DMS153 (cell line): Measurements from ENCODE around the gene RNF126.
"Not testable (repeated sequence)": the region's sequence is repeated elsewhere in the genome, so short reads cannot be mapped to it uniquely, and the experiment has no call there.

Source experiments
- DNase-seq: peaks from one replicate; lab custom pipeline; 2025; lab: John Stamatoyannopoulos, UW

The RNF126 gene

DNA sequence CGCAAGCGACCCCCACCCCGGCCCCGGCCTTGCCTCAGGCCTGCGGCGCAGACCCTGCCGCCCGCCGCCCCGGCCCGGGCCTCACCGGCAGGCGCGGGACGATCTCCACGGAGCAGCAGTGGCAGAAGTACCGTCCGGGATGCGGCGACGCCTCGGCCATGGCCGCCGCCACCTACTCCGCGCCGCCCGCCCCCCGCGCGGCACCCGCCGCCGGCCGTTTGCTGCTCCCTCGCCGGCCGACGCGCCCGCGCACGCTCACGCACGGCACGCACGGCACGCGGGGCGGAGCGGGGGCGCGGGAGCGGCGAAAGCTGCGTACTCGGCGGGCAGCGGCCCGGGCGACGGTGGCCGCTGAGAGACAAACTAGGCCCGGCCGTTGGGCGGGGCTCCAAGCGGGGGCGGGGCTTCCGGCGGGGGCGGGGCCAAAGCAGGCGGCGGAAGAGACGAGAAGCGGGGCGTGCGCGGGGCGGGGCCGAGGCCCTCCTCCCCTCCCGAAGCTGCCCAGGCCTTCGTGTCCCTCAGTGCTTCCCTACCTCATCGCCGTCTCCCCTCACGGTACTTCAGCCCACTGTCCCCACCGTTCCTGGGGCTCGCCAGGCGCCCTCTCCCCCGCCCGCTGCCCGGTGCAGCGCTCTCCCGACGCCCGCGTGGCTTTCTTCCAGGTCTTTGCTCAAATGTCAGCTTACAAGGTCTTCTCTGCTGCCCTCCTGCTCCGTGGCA lies at the start of gene RNF126:
Gene RNF126, minus strand, starts transcription at position 253 of the 720 bp plus-strand sequence. Its CDS starts 93 bp downstream, at position 160.
- DNase-seq: peak; percentile 45

DNA sequence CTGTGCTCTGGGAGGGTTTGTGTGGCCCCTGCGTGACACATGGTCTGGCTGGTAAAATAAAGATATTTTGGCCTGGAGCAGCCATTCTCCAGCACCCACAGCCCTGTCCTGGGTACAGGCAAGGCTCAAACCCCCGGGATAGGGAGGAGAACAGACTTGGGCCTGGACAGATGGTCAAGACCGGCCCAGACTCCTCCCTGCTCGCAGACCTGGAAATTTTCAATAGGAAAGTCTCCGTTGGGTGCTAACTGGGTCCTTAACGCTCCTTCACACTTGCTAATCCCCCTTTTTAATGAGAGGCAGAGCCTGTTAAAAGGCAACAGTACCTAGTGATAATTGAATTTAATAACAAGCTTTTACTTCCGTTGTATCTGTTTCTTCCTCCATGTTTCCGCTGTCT lies 48.2 kb upstream of the RNF126 start:
- DNase-seq: no peak

DNA sequence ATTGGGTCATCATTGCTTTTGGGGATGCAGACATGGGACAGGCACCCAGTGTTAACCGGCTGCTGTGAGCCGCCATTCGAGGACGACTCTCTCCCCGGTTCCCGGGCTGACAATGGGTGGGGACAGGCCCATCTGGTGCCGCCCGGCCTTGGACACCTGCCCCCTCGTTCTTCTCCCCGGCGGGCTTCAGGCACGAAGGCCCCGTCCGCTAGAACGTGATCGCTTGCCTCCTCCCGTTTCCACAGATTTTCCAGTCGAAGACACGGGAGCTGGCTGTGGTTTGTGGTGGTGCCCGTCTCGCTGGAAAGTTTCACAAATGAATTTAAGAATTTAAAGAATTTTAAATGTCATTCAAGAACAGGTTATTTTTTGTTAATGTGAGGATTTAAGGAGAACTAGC lies 47.8 kb upstream of the RNF126 start:
- DNase-seq: no peak

DNA sequence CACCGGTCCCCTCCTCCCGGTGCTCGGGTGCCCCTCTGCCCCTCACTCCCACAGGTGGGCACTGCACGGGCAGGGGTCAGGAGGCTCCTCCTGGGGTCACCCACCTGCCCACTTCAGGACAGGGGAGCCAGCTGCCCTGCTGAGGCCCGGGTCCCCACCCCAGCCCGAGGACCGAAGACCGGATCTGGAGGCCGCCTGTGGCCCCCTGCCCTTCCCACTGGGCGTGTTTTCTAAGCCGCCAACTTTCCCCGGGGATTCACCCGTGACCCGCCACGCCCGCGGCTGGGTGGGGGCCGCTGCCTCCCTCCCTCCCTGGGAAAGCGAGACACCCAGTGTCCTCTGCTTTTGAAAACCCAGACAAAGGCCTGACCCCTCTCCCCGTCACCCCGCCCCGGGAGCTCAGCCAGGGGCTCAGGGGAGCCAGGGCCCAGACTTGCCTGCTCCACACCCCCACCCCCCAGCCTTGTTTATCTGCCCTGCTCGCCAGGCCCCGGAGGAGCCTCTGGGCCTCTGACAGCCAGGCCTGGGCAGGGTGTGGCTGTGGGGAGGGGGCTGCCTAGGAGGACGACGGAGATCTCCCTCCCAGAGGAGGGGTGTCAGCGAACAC lies 47.1 kb upstream of the RNF126 start:
- no peak for DNase-seq

DNA sequence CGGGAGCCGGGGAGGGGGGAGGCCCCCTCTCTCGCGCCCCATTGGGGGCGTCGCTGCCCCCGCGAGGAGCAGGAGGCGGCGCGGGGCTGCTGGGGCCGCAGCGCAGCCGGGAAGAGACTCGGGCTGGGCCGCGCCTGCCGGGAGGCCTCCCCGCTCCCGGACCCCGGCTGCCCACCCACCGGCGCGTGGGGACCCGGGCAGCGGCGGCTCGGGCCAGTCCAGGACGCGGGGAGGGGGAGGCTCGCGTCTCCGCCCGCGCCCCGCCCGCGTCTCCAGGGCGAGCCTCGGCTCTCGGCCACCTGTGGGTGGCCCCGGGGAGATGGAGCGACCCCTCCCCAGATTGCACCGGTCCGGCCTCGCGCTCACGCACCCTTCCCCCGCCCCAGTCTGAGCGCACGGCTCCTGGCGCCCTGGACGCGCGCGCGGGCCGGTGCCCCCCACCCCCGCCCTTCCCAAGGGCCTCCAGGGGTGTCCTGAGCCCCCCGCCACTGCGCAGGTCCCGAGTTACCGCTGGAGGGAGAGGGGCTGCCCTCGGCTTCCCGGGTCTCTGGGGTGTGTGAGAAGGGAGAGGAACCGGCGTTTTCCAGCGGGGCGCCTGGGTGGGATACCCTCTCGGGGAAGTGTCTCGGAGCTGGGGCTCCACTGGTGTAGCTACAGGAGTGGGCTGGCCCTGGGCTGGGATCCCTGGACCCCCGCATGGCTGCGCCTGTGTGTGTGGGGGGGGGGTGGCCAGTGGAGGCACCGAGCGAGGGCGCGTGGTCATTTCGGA lies 46.4 kb upstream of the RNF126 start:
- no peak for DNase-seq

DNA sequence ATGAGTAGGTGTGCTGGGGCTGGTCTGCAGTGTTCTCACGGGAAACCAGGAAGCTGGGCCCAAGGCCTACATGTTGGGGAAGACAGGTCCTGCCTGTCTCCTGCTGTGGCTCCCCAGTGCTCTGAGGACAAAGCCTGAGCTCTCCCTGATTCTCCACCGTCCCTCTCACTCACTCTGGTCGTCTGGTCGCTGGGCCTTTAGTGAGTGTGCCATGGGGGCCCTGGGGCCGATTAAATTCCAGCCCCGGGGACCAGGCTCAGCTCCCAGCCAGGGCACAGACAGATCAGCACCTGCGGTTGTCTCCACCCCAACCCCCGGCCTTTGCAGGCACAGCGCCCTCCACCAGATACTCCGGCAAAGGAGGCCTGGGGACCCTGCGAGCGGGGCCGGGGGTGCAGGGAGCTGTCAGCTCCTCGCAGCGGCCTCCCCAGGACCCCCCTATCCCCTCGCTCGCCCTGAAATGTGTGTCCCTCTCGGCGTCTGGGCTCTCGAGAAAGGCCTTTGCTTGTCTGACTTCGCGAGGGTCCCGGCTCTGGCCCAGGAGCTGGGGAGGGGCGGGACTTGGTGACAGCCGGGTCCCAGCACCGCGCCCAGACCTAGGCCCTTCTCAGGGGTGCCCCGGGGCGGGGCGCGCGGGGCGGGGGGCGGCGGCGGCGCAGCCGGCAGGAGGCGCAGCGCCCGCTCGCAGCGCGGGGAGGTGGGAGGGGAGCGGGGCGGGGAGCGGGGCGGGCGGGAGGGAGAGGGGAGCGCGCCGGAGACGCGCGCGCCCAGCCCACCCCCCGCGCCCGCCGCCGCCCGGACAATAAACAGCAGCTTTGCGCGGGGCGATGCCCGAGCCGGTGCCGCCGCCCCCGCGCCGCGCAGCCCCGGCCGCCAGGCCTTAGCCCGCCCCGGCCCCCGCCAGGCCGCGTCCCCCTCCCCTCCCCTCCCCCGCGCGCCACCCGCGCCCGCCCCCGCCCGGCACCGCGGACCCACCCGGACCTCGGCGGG lies 45.4 kb upstream of the RNF126 start, which contains the start of gene PALM:
Gene PALM, plus strand, starts transcription at position 782 of the 990 bp plus-strand sequence. CDS start 212 bp downstream, outside the sequence.
- no peak for DNase-seq

DNA sequence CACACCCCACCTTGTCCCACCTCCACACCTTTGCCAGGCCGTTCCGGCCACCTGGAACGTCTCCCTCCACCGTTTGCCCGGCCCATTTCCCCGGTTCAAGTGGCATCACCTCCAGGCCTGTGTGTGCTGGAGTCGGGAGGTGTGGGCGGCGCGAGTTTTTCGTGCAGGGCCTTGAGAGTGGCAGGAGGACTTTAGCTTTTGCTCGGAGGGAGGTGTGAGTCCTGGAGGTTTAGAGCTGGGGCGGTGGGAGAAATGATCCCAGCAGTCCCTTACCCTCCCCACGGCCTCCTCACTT lies 41.4 kb upstream of the RNF126 start:
- no peak for DNase-seq

DNA sequence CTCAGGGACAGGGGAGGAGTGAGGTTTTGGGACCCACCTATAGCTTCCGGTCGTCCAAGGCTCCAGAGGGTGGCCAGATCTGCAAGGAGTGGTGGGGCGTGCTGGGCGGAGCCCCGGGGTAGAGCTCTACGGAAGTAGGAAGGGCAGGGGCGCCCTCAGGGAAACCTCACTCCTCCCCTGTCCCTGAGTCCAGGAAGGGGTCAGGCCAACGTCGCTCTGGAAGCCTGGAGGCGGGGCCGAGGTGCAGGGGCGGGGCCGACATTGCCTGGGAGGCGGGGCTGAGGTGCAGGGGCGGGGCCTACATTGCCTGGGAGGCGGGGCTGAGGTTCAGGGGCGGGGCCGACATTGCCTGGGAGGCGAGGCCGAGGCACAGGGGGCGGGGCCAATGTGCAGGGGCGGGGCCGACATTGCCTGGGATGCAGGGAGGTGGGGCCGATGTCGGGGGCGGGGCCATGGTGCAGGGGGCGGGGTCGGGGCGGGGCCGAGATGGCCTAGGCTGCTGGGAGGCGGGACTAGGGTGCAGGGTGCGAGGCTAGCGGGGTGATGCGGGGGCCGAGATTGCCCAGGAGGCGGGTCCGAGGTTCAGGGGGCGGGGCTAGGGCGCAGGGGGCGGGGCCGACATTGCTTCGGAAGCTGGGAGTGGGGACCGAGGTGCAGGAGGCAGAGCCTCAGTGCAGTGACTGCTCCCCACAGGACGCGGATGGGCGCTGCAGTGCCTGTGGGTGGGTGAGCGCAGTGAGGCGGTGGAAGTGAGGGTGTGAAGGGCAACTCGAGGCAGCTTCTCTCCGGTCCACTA lies 40.8 kb upstream of the RNF126 start:
- no peak for DNase-seq

DNA sequence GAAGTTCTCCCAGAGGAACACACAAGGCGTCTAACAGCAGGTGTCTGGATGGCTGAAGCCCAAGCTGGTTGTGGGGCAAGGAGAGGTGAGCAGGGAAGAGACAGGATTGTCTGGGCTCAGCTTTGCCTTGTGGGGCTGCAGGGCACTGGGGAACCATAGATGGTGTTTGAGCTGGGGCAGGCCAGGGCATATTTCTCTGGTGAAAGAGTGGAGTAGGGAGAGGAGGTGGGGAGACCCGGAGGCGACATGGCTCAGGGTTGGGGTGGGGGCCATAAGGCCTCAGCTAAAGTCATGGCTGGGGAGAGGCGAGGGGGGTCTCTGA lies 40.3 kb upstream of the RNF126 start:
- no peak for DNase-seq

DNA sequence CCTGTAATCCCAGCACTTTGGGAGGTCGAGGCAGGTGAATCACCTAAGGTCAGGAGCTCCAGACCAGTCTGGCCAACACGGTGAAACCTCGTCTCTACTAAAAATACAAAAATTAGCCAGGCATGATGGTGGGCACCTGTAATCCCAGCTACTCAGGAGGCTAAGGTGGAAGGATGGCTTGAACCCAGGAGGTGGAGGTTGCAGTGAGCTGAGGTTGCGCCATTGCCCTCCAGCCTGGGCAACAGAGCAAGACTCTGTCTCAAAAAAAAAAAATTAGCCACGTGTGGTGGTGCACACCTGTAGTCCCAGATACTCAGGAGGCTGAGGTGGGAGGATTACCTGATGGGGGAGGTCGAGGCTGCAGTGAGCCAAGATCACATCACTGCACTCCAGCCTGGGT lies 39.8 kb upstream of the RNF126 start:
- not testable (repeated sequence) for DNase-seq

DNA sequence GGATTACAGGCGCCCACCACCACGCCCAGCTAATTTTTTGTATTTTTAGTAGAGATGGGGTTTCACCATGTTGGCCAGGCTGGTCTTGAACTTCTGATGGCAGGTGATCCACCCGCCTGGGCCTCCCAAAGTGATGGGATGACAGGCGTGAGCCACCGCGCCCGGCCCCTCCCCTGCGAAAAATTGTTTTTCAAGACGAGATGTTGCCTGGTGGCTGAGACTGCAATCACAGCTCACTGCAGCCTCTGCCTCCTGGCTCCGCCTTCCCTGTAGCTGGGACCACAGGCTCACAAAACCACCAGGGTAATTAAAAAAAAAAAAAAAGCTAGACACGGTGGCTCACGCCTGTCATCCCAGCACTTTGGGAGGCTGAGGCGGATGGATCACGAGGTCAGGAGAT lies 36.9 kb upstream of the RNF126 start:
- DNase-seq: not testable (repeated sequence)

DNA sequence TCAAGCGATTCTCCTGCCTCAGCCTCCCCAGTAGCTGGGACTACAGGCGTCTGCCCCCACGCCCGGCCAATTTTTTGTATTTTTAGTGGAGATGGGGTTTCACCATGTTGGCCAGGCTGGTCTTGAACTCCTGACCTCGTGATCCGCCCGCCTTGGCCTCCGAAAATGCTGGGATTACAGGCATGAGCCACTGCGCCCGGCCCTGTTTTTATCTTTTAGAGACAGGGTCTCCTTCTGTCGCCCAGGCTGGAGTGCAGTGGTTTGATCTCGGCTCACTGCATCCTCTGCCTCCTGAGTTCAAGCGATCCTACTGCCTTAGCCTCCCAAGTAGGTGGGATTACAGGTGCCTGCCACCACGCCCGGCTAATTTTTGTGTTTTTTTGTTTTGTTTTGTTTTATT lies 35.5 kb upstream of the RNF126 start:
- DNase-seq: not testable (repeated sequence)

DNA sequence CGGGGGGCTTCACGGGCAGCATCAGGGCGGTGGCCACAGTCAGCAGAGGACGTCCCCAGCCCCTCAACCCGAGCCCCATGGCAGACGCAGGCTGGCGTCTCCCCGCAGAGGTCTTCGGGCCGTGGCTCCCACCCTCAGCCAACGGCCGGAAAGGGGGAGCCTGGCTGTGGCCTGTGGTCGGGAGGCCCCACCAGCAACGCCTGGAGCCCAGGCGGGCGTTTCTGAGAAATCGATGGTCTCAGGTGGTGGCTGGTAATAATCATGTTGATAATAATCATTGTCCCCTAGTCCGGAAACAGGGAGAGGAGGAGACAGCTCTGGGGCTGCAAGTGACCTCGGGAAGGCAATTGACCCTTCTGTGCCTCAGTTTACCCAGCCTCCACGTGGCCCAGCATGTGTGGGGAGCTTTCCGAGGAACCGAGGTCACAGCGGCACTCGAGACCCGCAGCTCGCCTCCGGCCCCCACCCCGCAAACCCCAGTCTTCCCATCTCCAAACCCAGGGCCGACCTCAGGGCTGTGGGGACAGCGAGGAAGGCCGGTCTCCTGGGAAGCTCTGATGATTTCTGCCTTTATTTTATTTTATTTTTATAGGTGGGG lies 32.4 kb upstream of the RNF126 start, which contains the start of gene PRSS57:
Gene PRSS57, minus strand, starts transcription at position 101 of the 598 bp plus-strand sequence. Its CDS starts 22 bp downstream, at position 79.
- no peak for DNase-seq

DNA sequence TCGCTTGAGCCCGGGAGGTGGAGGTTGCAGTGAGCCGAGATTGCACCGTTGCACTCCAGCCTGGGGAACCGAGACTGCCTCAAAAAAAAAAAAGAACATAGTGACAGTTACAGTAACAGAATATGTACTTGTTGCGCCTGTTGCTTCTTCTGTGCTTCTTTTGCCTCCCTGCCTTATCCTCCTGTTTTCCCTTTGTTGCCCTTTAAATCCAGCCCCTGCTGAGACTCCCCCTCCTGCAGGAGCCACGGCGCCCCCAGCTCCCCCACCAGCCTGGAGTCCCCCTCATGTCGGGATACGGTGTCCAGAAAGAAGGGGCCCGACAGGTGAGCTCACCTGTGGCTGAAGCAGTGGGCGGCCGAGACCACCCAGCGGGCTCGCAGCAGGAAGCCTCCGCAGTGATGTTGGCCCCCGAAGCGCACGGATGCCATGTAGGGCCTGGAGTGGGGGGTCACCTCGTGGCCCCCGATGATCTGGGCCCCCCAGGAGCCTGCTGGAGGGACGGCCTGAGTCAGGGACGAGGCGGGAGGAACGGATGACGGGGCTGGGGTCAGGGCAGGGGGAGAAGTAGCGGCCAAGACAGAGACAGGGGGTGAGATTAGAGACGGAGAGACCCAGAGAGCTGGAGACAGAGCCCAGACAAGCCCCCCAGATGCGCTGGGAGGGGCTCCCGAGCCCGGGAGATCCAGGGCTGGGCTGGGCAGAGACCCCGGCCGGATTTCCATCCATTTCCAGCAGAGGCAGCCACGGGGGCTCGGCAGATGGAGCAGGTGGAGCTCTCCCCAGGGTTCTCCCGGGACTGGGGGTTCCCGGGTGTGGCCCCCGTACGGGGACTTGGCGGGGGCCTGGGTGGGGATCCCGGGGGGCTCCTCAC lies 31.7 kb upstream of the RNF126 start:
- DNase-seq: no peak

DNA sequence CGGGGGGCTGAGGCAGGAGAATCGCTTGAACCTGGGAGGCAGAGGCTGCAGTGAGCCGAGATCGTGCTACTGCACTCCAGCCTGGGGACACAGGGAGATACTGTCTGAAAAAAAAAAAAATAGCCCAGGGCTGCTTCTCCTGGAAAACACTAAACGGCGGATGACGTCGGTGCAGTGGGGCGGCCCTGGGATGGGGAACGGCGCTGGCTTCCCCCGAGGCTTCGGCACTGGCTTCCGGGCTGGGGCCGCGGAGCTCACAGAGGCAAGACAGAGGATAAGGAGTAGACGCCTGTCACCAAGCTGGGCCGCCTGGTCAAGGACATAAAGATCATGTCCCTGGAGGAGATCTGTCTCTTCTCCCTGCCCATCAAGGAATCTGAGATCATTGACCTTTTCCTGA lies 27.2 kb upstream of the RNF126 start:
- no peak for DNase-seq

DNA sequence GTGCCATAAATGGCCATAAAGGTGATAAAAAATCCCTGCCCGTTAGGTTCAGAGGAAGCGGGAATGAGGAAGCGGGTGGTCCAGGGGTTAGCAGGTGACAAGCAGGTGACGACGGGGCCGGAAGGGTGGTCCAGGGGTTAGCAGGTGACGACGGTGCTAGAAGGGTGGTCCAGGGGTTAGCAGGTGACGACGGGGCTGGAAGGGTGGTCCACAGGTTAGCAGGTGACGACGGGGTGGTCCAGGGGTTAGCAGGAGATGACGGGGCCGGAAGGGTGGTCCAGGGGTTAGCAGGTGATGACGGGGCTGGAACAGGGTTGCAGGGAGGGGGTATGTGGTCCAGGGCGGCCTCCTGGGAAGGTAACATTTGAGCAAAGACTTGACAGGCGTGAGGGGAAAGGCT lies 26.0 kb upstream of the RNF126 start:
- no peak for DNase-seq

DNA sequence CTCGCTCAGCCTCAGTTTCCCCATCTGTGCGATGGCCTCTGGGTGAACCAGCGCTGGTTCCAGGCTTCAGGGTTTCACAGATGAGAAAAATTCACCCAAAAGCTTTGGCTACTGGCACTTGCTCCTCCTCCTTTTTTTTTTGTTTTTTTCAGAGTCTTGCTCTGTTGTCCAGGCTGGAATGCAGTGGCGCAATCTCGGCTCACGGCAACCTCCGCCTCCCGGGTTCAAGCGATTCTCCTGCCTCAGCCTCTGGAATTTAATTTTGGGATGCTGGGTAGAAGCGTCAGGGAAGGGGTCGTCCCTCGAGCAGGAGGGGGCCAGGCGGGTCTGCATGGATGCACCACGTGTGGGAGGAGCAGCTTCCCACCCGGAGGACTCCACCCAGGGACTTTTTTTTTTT lies 25.2 kb upstream of the RNF126 start:
- no peak for DNase-seq

DNA sequence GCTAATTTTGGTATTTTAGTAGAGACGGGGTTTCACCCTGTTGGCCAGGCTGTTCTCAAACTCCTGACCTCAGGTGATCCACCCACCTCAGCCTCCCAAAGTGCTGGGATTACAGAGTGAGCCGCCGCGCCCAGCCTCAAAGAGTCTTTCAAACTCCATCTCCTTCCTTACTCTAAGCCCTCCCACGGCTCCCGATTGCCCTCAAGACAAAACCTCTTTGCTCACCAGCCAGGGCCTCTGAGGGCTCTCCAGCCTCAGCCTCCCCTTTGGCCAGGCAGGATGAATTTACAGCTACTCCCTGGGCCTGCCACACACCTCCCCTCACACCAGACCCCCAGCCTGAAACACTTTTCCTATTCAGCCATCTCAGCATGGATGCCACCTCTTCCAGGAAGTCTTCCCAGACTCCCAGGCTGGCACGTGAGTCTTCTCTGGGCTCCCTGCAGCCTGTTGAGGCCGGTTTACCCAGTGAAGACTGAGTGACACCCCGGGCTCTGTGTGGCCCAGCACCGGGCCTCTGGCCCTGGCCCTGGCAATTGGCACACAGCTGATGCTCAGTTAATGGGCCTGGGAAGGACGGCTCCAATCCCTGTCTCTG lies 24.7 kb upstream of the RNF126 start:
- no peak for DNase-seq

DNA sequence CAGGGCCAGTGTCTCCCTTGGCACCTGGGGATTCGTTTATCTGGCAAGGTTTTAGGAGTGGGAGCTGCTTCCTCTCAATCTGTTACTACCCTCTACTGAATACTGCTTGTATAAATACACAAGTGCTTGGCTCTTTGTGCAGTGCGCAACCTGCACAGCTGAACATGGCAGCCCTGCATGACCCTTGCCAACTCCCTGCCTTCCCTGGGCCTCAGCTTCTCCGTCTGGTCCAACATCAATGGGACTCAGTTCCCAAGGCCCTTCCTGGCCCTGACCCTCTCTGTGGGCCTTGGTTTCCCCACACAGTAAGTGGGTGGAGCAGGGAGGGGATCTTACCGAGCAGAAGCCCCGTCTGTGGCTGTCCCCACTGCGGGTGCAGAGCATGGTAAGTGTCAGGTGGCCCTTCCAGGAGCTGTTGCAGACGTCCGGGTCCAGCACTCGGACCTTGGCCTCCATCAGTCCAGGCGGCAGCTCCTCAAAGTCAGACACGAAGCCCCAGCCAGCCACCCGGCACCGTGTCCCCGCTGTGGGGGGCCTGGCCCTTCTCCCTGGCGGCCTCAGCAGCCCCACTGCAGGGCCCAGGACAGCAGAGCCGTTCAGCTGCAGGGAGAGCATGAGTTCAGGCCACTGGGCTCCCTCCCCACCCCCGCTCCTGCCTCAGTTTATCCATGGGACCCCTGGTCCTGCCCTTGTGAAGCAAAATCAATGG lies 23.7 kb upstream of the RNF126 start:
- DNase-seq: no peak
